HG03025 (cell line): Measurements from ENCODE around the gene ARHGAP21.

Experiments
- ATAC-seq: cut with Tn5 transposase; IDR thresholded peaks from one replicate; pipeline ENCODE4 v1.9.1; 2021; ENCODE audit warnings: mild to moderate bottlenecking, moderate library complexity; ENCODE audit not compliant: unreplicated experiment, low FRiP score

The ARHGAP21 gene

DNA sequence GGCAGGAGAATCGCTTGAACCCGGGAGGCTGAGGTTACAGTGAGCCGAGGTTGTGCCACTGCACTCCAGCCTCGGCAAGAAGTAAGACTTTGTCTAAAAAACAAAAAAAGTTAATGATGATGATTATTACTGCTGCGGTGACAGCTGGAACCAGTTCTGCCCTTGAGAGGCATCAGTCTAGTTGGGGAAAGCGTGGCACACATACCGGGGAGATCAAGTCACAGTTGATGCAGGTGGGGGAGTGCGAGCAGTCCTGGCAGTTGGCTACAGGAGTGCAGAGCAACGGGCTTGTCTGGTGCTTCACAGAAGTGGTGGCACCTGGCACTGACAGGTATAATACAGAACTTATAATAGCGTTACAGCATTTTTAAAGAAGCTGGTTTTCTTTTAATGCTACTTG, 173.0 kb downstream of the ARHGAP21 start:
- no peak for ATAC-seq

- ATAC-seq: no peak
Observed at GRCh38 chr10:24545585-24545984, 178.1 kb downstream of the ARHGAP21 start.

DNA sequence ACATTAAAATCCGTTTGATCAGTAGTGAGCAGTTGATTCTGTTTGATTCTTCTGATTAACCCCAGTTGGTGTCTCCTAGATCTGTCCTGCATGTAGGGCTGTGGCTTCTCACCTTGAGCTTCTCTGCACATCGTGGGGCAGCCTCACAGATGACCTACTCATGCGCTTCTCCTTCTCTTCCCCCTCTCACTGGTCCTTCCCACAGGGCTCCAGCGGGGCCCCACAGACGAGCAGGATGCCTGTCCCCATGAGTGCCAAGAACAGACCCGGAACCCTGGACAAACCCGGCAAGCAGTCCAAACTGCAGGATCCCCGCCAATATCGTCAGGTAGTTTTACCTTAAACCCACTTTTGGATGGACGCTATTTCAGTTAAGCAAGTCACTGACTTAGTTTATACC, 178.9 kb downstream of the ARHGAP21 start:
- no peak for ATAC-seq

GRCh38 chr10:24542314-24543270, 181.1 kb downstream of the ARHGAP21 start:
- no peak for ATAC-seq

DNA sequence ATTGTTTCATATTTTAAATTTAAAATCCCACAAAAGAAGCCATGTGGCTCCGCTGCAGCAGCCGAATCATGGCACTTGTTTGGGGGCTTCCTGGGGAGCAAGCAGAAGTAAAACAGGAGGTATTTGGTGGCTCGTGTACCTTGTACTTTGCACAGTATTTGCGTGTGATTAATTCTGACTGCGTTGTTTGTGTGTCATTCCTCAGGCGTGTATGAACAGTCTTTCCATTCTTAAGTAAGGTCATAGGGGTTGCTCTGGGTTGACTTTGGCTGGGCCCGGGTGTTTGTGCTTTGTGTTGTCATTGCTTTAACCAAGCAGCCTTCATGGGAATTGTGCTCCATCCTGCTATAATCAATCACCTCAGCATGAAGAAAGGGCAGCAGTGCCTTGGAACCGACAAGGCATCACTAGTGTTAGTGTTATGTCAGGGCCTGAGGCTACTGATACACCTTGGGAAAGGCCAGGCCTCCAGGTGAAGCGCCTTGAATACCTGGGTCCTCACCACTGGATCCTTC, 182.4 kb downstream of the ARHGAP21 start:
- no peak for ATAC-seq

DNA sequence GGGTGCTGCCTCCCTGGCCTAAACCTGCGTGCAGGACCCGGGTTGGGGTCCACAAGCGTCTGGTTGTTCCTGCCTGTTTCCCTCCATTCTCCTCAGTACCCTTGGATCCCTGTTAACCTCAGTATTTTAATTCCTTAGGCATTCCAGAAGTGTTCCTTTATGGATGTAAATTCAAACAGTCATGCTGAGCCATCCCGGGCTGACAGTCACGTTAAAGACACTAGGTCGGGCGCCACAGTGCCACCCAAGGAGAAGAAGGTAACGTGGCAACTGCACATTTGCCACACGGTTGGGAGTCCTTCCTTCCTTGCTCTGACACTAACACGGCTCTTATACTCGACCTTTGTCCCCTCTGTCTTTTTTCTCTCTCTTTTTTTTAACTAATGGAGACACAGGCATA, 187.1 kb downstream of the ARHGAP21 start:
- no peak for ATAC-seq

GRCh38 chr10:24533981-24534380, 189.7 kb downstream of the ARHGAP21 start:
- ATAC-seq: no peak
